ENCODE data around the gene RIMBP2.

RIMBP2 gene

GRCh38 chr12:130523863-130524614 is 192.1 kb downstream of the RIMBP2 start:
- Histone ChIP-seq H3K79me2 (ENCODE audit: low read length) (no peaks in the 10 kb centered on the region), H3K4me2 (ENCODE audit: low read length) (no peak overlapping the region), H3K9me3 (ENCODE audit: insufficient read depth, low read length) (no peaks in the 10 kb centered on the region), H3K27me3 (ENCODE audit: low read depth, low read length) (no peaks in the 10 kb centered on the region), H3K4me3 (ENCODE audit: low read length) (no peak overlapping the region), H4K20me1 (ENCODE audit: insufficient read depth, low read length) (no peaks in the 10 kb centered on the region), H3K4me1 (ENCODE audit: low read length) (no peaks in the 10 kb centered on the region), H3K36me3 (replicated peaks; ENCODE audit: low read depth, low read length) (no peaks in the 10 kb centered on the region), H3K9ac (ENCODE audit: low read length) (no peak overlapping the region), H2AFZ (ENCODE audit: low read depth, low read length) (no peak overlapping the region), H3K27ac (ENCODE audit: low read length) (no peak overlapping the region)
- TF ChIP-seq EZH2phosphoT487 (IDR thresholded peaks at IDR 0.05; ENCODE audit: low read depth) = no peak
- TF ChIP-seq CTCF (IDR thresholded peaks at IDR 0.05; ENCODE audit: low read depth, low read length) = no peak

GRCh38 chr12:130523208-130523607 is 192.9 kb downstream of the RIMBP2 start:
- no peaks in the 10 kb centered on the region for H3K36me3 ChIP-seq (replicated peaks; ENCODE audit: low read depth, low read length)
- no peak overlapping the region for H2AFZ ChIP-seq (ENCODE audit: low read depth, low read length)
- TF ChIP-seq EZH2phosphoT487 (IDR thresholded peaks at IDR 0.05; ENCODE audit: low read depth) = no peak
- TF ChIP-seq CTCF (IDR thresholded peaks at IDR 0.05; ENCODE audit: low read depth, low read length) = no peak
- H3K9me3 ChIP-seq (ENCODE audit: insufficient read depth, low read length) = no peaks in the 10 kb centered on the region
- no peaks in the 10 kb centered on the region for H4K20me1 ChIP-seq (ENCODE audit: insufficient read depth, low read length)
- no peaks in the 10 kb centered on the region for H3K4me1 ChIP-seq (ENCODE audit: low read length)
- H3K27ac ChIP-seq (ENCODE audit: low read length) = no peak overlapping the region
- no peak overlapping the region for H3K9ac ChIP-seq (ENCODE audit: low read length)
- no peak overlapping the region for H3K4me3 ChIP-seq (ENCODE audit: low read length)
- no peak overlapping the region for H3K4me2 ChIP-seq (ENCODE audit: low read length)
- no peaks in the 10 kb centered on the region for H3K79me2 ChIP-seq (ENCODE audit: low read length)
- H3K27me3 ChIP-seq (ENCODE audit: low read depth, low read length) = no peaks in the 10 kb centered on the region

DNA sequence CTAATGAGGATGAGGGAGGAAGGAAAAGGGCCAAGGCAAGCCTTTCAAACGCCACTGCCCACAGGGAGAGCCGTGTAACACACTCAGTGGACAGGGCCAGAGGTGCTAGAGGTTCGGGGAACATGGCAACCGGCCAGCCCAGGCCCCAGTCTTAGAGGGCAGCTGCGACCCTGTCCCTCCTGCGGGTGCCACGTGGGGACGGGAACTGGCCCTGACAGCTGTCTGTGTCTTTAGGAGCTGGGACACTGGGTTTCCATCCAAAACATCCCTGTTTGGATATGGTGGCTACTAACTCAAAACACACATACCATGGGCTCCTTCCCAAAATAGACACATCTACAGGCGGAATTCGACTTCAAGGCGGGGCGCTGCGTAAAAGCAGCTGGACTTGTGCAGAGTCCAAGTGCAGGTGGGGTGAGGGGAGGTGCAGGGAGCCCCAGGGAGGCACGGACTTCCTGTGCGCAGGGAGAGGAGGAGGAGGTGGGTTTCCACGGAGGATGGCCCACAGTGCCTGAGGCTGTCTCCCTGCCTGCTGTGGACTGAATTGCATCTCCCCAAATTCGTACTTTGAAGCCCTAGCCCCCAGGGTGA is 193.8 kb downstream of the RIMBP2 start:
- Histone ChIP-seq H2AFZ (ENCODE audit: low read depth, low read length) (no peak overlapping the region), H3K9me3 (ENCODE audit: insufficient read depth, low read length) (no peaks in the 10 kb centered on the region), H3K27ac (ENCODE audit: low read length) (no peak overlapping the region), H3K4me1 (ENCODE audit: low read length) (no peaks in the 10 kb centered on the region), H3K4me2 (ENCODE audit: low read length) (no peak overlapping the region), H3K9ac (ENCODE audit: low read length) (no peak overlapping the region), H3K4me3 (ENCODE audit: low read length) (no peak overlapping the region), H3K79me2 (ENCODE audit: low read length) (no peaks in the 10 kb centered on the region), H4K20me1 (ENCODE audit: insufficient read depth, low read length) (no peaks in the 10 kb centered on the region), H3K27me3 (ENCODE audit: low read depth, low read length) (no peaks in the 10 kb centered on the region), H3K36me3 (replicated peaks; ENCODE audit: low read depth, low read length) (no peaks in the 10 kb centered on the region)
- TF ChIP-seq CTCF (IDR thresholded peaks at IDR 0.05; ENCODE audit: low read depth, low read length) (no peak), EZH2phosphoT487 (IDR thresholded peaks at IDR 0.05; ENCODE audit: low read depth) (no peak)

DNA sequence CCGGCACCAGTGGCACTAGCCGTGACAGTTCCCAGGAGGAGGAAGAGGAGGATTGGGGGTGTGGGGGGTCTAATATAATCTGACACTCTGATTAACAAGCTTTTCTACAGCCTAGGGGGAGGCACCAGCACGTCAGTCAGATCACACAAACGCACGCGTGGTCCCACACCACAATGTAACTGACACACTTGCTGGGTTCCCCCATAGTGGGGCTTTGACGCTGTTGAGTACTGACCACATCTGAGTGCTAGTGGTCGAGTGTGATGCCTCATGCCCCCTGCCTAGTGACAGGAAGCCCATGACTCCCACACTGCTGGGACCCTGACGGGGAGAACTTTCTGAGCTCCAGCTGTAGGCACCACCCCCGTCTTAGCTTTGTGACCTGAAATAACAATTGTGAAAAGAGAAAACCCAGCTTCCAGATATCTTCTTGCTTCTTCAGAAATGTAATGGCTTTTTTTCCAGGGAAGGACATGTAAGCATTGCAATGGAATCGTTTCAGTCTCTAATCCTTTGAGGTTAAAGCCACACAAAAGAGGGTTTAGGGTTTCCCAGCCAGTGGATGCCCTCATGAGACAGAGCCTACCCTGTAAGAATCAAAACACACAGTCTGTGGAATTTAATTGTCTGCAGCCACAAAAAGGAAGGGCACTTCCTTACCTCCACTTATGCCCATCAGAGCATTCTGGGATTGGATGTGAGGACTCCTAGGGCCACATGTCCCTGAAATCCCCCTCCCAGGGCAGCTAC is 194.5 kb downstream of the RIMBP2 start:
- no peak overlapping the region for H3K27ac ChIP-seq (ENCODE audit: low read length)
- no peak overlapping the region for H3K4me2 ChIP-seq (ENCODE audit: low read length)
- H3K36me3 ChIP-seq (replicated peaks; ENCODE audit: low read depth, low read length) = no peaks in the 10 kb centered on the region
- no peaks in the 10 kb centered on the region for H3K79me2 ChIP-seq (ENCODE audit: low read length)
- no peaks in the 10 kb centered on the region for H4K20me1 ChIP-seq (ENCODE audit: insufficient read depth, low read length)
- no peak for TF ChIP-seq EZH2phosphoT487 (IDR thresholded peaks at IDR 0.05; ENCODE audit: low read depth)
- no peak for TF ChIP-seq CTCF (IDR thresholded peaks at IDR 0.05; ENCODE audit: low read depth, low read length)
- H3K4me3 ChIP-seq (ENCODE audit: low read length) = no peak overlapping the region
- no peaks in the 10 kb centered on the region for H3K27me3 ChIP-seq (ENCODE audit: low read depth, low read length)
- no peaks in the 10 kb centered on the region for H3K9me3 ChIP-seq (ENCODE audit: insufficient read depth, low read length)
- H3K4me1 ChIP-seq (ENCODE audit: low read length) = no peaks in the 10 kb centered on the region
- H2AFZ ChIP-seq (ENCODE audit: low read depth, low read length) = no peak overlapping the region
- H3K9ac ChIP-seq (ENCODE audit: low read length) = no peak overlapping the region

Data from OCI-LY3 (cell line).